22Rv1 (cell line): ENCODE measurements around the gene SEMG2.

ENCODE experiments used
- ZFX ChIP-seq: fragments of 450-650 bp; IDR thresholded peaks from 2 replicates; pipeline ENCODE4 v1.6.1; 2017; ENCODE audit warnings: antibody characterized with exemption, borderline replicate concordance
- TF ChIP-seq, protein P1 (sequence below): fragments of 450-650 bp; IDR thresholded peaks from 2 replicates; pipeline ENCODE4 v1.5.1; 2017; ENCODE audit warnings: mild to moderate bottlenecking

DNA sequence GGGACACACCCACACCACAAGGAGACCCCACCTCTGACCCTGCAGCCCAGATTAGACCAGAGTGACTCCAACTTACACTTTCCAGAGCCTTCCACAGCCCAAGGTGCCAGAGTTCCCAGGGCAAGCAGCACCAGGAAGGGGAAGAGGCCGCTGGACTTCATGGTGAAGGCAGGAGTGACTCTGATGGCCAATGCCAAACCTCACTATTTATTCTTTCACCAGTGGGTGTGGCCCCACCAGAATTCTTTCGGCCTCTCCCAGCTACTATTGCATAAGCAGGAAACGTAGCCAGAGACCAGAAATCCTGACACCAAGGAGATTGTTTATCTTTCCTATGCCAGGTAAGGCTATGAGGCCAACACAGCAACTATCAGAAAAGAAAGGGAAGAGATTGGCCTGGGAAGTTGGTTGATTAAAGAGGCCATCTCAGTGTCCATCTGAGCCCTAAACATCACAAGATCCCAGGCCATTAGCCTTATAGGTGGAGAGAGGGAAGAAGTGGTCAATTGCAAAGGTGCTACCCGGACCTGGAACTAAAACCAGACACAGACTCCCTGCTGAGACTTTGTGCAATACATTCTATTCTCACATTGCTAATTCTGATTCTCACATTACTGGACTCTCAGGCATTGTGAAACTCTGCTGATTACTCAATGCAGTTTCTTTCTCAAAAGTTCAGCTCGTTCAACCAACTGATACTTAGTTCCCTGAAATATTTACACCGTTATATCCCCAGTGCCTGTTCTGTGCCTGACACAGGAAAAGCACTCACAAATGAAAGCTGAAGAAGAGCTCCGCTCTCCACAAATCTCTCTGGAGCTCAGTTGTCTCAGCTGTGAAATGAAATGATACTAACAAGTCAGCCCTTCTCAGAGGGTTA lies 33.5 kb downstream of the SEMG2 start, which contains the start of gene SLPI:
- TF ChIP-seq, protein P1, sequence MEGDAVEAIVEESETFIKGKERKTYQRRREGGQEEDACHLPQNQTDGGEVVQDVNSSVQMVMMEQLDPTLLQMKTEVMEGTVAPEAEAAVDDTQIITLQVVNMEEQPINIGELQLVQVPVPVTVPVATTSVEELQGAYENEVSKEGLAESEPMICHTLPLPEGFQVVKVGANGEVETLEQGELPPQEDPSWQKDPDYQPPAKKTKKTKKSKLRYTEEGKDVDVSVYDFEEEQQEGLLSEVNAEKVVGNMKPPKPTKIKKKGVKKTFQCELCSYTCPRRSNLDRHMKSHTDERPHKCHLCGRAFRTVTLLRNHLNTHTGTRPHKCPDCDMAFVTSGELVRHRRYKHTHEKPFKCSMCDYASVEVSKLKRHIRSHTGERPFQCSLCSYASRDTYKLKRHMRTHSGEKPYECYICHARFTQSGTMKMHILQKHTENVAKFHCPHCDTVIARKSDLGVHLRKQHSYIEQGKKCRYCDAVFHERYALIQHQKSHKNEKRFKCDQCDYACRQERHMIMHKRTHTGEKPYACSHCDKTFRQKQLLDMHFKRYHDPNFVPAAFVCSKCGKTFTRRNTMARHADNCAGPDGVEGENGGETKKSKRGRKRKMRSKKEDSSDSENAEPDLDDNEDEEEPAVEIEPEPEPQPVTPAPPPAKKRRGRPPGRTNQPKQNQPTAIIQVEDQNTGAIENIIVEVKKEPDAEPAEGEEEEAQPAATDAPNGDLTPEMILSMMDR, result no peak
- TF ChIP-seq ZFX, result no peak
